ENCODE measurements around the gene RBM15B. TPM values are rescaled to one million over a fixed set of nuclear protein-coding genes. Genes with fewer than 3 reads are reported as not detected.

Gene RBM15B
- total and polyA plus RNA-seq, 5 donors = 8.7 to 19.6 (median 15.4) TPM

DNA sequence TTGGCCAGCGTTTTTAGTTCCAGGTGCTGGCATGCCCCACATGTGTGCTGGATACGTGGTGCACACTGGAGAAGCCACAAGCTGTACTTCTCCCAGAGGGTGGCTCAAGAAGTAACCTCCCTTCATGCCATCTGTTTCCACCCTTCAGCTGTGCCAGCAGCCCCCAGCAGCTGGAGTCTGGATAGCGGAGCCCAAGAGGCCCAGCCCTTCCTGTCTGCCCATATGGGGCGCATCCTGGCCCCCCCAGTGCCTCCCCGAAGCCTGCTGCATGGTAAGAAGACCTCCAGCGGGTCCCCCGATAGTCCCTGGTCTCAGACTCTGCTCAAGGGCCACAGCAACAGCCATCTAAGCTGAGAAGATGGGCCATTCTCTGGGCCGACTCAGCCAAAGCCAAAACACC lies 11.8 kb upstream of the RBM15B start:
- no peak overlapping the region for H3K27ac ChIP-seq (ENCODE audit: low read length)
- H3K27me3 ChIP-seq (ENCODE audit: control insufficient read depth, insufficient read depth) = no peaks in the 10 kb centered on the region
- no peaks in the 10 kb centered on the region for H3K4me1 ChIP-seq (ENCODE audit: control insufficient read depth, insufficient read depth, low read length)
- WGBS = 61% methylated on average over 8 of the region's 8 CpGs
- H3K4me3 ChIP-seq (ENCODE audit: low read length) = no peak overlapping the region
- intact Hi-C loops (cut with DNase I) = no loop called here
- no peaks in the 10 kb centered on the region for H3K9me3 ChIP-seq (ENCODE audit: control insufficient read depth, low read length)
- DNase-seq (no peak), ATAC-seq (no peak)

DNA sequence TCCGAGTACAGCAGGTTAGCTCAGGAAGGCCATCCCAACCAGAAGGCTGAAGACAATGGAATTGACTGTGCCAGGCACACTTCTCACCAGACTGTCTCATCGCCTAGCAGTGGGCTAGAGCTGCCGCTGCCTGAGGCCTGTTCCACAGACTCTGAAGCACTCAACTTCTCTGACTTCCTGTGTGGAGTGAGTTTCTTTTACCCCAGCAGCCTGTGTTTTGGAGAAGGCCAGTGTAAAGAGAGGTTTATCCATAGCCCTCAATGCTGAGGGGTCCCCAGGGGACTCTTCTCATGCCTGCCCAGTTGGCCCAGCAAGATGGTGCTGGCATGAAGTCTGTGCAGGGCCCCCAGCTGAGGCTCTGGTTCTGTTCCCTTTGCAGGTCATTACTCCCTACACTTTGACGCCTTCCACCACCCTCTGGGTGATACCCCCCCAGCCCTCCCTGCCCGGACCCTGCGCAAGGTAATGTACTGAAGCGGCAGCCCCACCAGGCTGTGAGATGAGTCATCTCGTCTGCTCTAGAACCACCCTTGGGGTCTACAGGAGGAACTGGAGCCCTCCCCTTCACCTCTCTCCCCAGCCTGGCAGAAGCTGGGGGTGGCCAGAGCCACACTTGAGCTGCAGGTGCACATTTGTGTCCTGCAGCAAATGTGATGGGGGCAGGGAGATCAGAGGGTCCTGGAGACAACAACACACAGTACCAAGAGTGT lies 11.2 kb upstream of the RBM15B start:
- no peaks in the 10 kb centered on the region for H3K4me1 ChIP-seq (ENCODE audit: control insufficient read depth, insufficient read depth, low read length)
- no peak overlapping the region for H3K27ac ChIP-seq (ENCODE audit: low read length)
- ATAC-seq (no peak), DNase-seq (no peak)
- no peaks in the 10 kb centered on the region for H3K9me3 ChIP-seq (ENCODE audit: control insufficient read depth, low read length)
- H3K4me3 ChIP-seq (ENCODE audit: low read length) = no peak overlapping the region
- 79% methylated on average over 8 of the region's 8 CpGs for WGBS
- intact Hi-C loops (cut with DNase I) = loop anchor here in 2 of 4 donors (10.0 kb wide), 1 partner anchor 765 kb away; the partner anchor contains the start of genes CISH (in 2 of the 2) and MAPKAPK3 (in 2 of the 2)
- no peaks in the 10 kb centered on the region for H3K27me3 ChIP-seq (ENCODE audit: control insufficient read depth, insufficient read depth)

GRCh38 chr3:51380601-51381332 lies 10.3 kb upstream of the RBM15B start:
- H3K4me3 ChIP-seq (ENCODE audit: low read length) = no peak overlapping the region
- WGBS = 85% methylated on average over 15 of the region's 15 CpGs
- H3K27ac ChIP-seq (ENCODE audit: low read length) = no peak overlapping the region
- no peaks in the 10 kb centered on the region for H3K4me1 ChIP-seq (ENCODE audit: control insufficient read depth, insufficient read depth, low read length)
- H3K27me3 ChIP-seq (ENCODE audit: control insufficient read depth, insufficient read depth) = no peaks in the 10 kb centered on the region
- DNase-seq (peak in 1 of 3 donors; percentile 23), ATAC-seq (no peak)
- intact Hi-C loops (cut with DNase I) = loop anchor here in 2 of 4 donors (10.0 kb wide), 1 partner anchor 766 kb away; the partner anchor contains the start of genes CISH (in 2 of the 2) and MAPKAPK3 (in 2 of the 2)
- H3K9me3 ChIP-seq (ENCODE audit: control insufficient read depth, low read length) = no peaks in the 10 kb centered on the region

- no peak overlapping the region for H3K27ac ChIP-seq (ENCODE audit: low read length)
- DNase-seq = peak in 1 of 3 donors; percentile 53
- H3K4me3 ChIP-seq (ENCODE audit: low read length) = no peak overlapping the region
- 88% methylated on average over 18 of the region's 18 CpGs for WGBS
- intact Hi-C loops (cut with DNase I) = loop anchor here in 2 of 4 donors (10.0 kb wide), 1 partner anchor 767 kb away; the partner anchor contains the start of genes CISH (in 2 of the 2) and MAPKAPK3 (in 2 of the 2)
- no peaks in the 10 kb centered on the region for H3K9me3 ChIP-seq (ENCODE audit: control insufficient read depth, low read length)
- H3K27me3 ChIP-seq (ENCODE audit: control insufficient read depth, insufficient read depth) = no peaks in the 10 kb centered on the region
- no peak for ATAC-seq
- H3K4me1 ChIP-seq (ENCODE audit: control insufficient read depth, insufficient read depth, low read length) = no peaks in the 10 kb centered on the region
Observed at GRCh38 chr3:51381333-51381705, 9.8 kb upstream of the RBM15B start.

GRCh38 chr3:51382076-51382745 lies 8.9 kb upstream of the RBM15B start:
- intact Hi-C loops (cut with DNase I) = loop anchor here in 2 of 4 donors (10.0 kb wide), 1 partner anchor 767 kb away; the partner anchor contains the start of genes CISH (in 2 of the 2) and MAPKAPK3 (in 2 of the 2)
- no peak for ATAC-seq
- Histone ChIP-seq H3K9me3 (ENCODE audit: control insufficient read depth, low read length) (no peaks in the 10 kb centered on the region), H3K4me1 (ENCODE audit: control insufficient read depth, insufficient read depth, low read length) (peaks cover 1% of the 10 kb centered on the region), H3K27me3 (ENCODE audit: control insufficient read depth, insufficient read depth) (no peaks in the 10 kb centered on the region), H3K27ac (ENCODE audit: low read length) (no peak overlapping the region), H3K4me3 (ENCODE audit: low read length) (no peak overlapping the region)
- peak in 1 of 3 donors; percentile 39 for DNase-seq
- WGBS = 89% methylated on average over 4 of the region's 4 CpGs

DNA sequence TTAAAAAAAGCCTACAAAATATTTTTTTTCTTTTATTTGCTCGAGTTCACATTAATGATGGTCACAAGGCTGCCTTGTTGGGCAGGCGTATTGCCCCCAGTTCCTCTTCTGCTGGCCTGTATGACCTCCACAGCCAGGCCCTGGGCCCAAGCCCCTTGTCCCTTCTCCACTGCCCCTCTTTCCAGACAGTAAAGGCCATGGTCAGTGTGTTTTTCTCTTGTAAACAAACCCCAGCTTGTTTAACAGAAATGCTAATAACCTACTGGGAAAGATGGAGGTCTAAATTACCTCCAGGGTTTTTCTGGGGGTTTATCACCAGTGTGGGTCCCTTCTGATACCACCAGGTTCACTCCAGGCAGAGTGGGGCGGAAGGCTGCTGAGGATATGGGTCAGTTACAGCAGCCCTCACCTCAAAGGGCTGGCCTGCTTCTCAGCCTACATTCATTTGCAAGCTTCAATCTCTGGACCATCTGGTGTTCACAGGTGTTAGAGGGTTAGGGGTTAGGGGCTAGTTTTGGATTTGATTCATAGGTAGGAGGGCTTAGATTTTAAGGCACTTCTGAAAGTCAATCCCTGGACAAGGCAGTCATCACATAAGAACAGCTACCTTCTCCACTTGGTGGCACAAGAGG lies 8.0 kb upstream of the RBM15B start:
- no peaks in the 10 kb centered on the region for H3K9me3 ChIP-seq (ENCODE audit: control insufficient read depth, low read length)
- H3K27ac ChIP-seq (ENCODE audit: low read length) = no peak overlapping the region
- H3K27me3 ChIP-seq (ENCODE audit: control insufficient read depth, insufficient read depth) = no peaks in the 10 kb centered on the region
- peaks cover 1% of the 10 kb centered on the region for H3K4me1 ChIP-seq (ENCODE audit: control insufficient read depth, insufficient read depth, low read length)
- WGBS = 93% methylated on average over 3 of the region's 3 CpGs
- no peak for ATAC-seq
- intact Hi-C loops (cut with DNase I) = loop anchor here in 2 of 4 donors (10.0 kb wide), 1 partner anchor 768 kb away; the partner anchor contains the start of genes CISH (in 2 of the 2) and MAPKAPK3 (in 2 of the 2)
- peak in 1 of 3 donors; percentile 31 for DNase-seq
- H3K4me3 ChIP-seq (ENCODE audit: low read length) = no peak overlapping the region

- Histone ChIP-seq H3K27me3 (ENCODE audit: control insufficient read depth, insufficient read depth) (no peaks in the 10 kb centered on the region), H3K27ac (ENCODE audit: low read length) (peak overlapping the region; percentile 91), H3K4me1 (ENCODE audit: control insufficient read depth, insufficient read depth, low read length) (peaks cover 1% of the 10 kb centered on the region), H3K4me3 (ENCODE audit: low read length) (peak overlapping the region; percentile 71), H3K9me3 (ENCODE audit: control insufficient read depth, low read length) (no peaks in the 10 kb centered on the region)
- DNase-seq (peak; percentile 51 to 78 (median 77)), ATAC-seq (peak; percentile 22 to 48)
- WGBS = under 1% methylated on average over 29 of the region's 29 CpGs
- intact Hi-C loops (cut with DNase I) = loop anchor here in 2 of 4 donors (10.0 kb wide), 1 partner anchor 769 kb away; the partner anchor contains the start of genes CISH (in 2 of the 2) and MAPKAPK3 (in 2 of the 2)
Observed at GRCh38 chr3:51384055-51384725, 6.9 kb upstream of the RBM15B start.

DNA sequence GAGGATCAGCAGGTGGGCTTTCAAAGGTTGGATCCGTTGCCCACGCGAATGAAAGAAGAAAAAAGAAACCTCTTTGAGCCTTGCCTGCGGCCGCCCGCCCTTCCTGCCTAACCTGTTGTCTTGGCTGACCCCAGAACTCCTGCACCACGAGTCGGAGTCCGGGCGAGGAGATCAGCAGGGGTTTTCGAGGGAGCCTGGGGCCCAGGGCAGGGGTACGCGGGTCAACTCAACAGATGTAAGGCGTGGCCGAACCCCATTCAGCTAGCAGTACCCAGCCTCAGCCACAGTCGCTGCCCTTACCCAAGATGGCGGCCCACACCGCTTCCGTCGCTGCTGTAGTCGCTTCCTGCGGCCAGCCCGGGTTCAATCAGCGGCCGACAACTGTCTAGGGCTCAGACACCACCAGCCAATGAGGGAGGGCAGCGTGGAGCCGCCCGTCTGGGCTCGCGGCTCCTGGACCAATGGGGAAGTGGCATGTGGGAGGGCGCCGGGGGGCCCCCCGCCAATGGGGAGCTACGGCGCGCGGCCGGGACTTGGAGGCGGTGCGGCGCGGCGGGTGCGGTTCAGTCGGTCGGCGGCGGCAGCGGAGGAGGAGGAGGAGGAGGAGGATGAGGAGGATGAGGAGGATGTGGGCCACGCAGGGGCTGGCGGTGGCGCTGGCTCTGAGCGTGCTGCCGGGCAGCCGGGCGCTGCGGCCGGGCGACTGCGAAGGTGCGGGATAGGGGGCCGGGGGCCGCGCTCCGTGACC lies 6.2 kb upstream of the RBM15B start, which contains the start of gene MANF:
Gene MANF, plus strand, starts transcription at position 566 of the 748 bp plus-strand sequence. Its CDS starts 52 bp downstream, at position 618.
- DNase-seq (peak; percentile 99), ATAC-seq (peak; percentile 98 to 99)
- peak within 1 kb of the TSS; percentile 91 for H3K27ac ChIP-seq (ENCODE audit: low read length)
- intact Hi-C loops (cut with DNase I) = loop anchor here in 2 of 4 donors (10.0 kb wide), 1 partner anchor 770 kb away; the partner anchor contains the start of genes CISH (in 2 of the 2) and MAPKAPK3 (in 2 of the 2)
- WGBS = under 1% methylated on average over 65 of the region's 65 CpGs
- no peaks in the 10 kb centered on the region for H3K9me3 ChIP-seq (ENCODE audit: control insufficient read depth, low read length)
- peak within 1 kb of the TSS; percentile 71 for H3K4me3 ChIP-seq (ENCODE audit: low read length)
- H3K4me1 ChIP-seq (ENCODE audit: control insufficient read depth, insufficient read depth, low read length) = peaks cover 1% of the 10 kb centered on the region
- H3K27me3 ChIP-seq (ENCODE audit: control insufficient read depth, insufficient read depth) = no peaks in the 10 kb centered on the region

GRCh38 chr3:51385621-51386091 lies 5.4 kb upstream of the RBM15B start:
- Histone ChIP-seq H3K9me3 (ENCODE audit: control insufficient read depth, low read length) (no peaks in the 10 kb centered on the region), H3K27ac (ENCODE audit: low read length) (peak overlapping the region; percentile 44), H3K4me1 (ENCODE audit: control insufficient read depth, insufficient read depth, low read length) (peaks cover 1% of the 10 kb centered on the region), H3K27me3 (ENCODE audit: control insufficient read depth, insufficient read depth) (no peaks in the 10 kb centered on the region), H3K4me3 (ENCODE audit: low read length) (peak overlapping the region; percentile 62)
- DNase-seq (peak in 1 of 3 donors; percentile 14), ATAC-seq (no peak)
- 4% methylated on average over 18 of the region's 18 CpGs for WGBS
- intact Hi-C loops (cut with DNase I) = loop anchor here in 2 of 4 donors (10.0 kb wide), 1 partner anchor 771 kb away; the partner anchor contains the start of genes CISH (in 2 of the 2) and MAPKAPK3 (in 2 of the 2)

All from right cardiac atrium (tissue), 5 donors.